HepG2 (cell line): ENCODE results near the gene STRADB. TPM values are rescaled to one million over a fixed set of nuclear protein-coding genes. Genes with fewer than 3 reads are reported as not detected.

ENCODE experiments used
- BHLHE40 ChIP-seq: IDR thresholded peaks from 2 replicates; pipeline ENCODE4 v1.6.1; 2011; ENCODE audit warnings: low read length, improper control_type of control experiment
- CREM ChIP-seq, 2 experiments: sonication (generic) in 1 of 2; formaldehyde crosslinking in 1 of 2; IDR thresholded peaks; 2 replicates each; pipeline versions ENCODE4 v1.4.0 to v1.6.1; 2016 to 2020; ENCODE audit warnings: antibody characterized with exemption in 1 of 2, mild to moderate bottlenecking in 1 of 2, missing genetic modification reagents in 1 of 2
- DZIP1 ChIP-seq: sonication (generic); formaldehyde crosslinking; IDR thresholded peaks from 2 replicates; pipeline ENCODE4 v1.5.0; 2020; ENCODE audit warnings: mild to moderate bottlenecking, missing genetic modification reagents
- HMGXB4 ChIP-seq, 2 experiments: sonication (generic) in 1 of 2; formaldehyde crosslinking in 1 of 2; IDR thresholded peaks; 2 replicates each; pipeline versions ENCODE4 v1.4.0 to v1.6.1; 2018 to 2020; ENCODE audit warnings: missing genetic modification reagents in 2 of 2, borderline replicate concordance in 1 of 2, low read depth in 1 of 2, mild to moderate bottlenecking in 1 of 2, missing biosample characterization in 1 of 2
- IRF9 ChIP-seq: sonication (generic); formaldehyde crosslinking; IDR thresholded peaks from 2 replicates; pipeline ENCODE4 v1.8.0; 2022; ENCODE audit warnings: missing genetic modification reagents, mild to moderate bottlenecking, borderline replicate concordance
- MAF1 ChIP-seq: sonication (generic); formaldehyde crosslinking; IDR thresholded peaks from 2 replicates; pipeline ENCODE4 v1.5.0; 2020; ENCODE audit warnings: missing genetic modification reagents, borderline replicate concordance
- MXD4 ChIP-seq: IDR thresholded peaks from 2 replicates; pipeline ENCODE4 v1.6.1; 2016; ENCODE audit warnings: mild to moderate bottlenecking, missing biosample characterization, missing genetic modification reagents
- NONO ChIP-seq, 2 experiments: fragments of 450-650 bp in 1 of 2; sonication (generic) in 1 of 2; formaldehyde crosslinking in 1 of 2; IDR thresholded peaks in 1 of 2; conservative IDR thresholded peaks in 1 of 2; 2 replicates each; pipeline versions ENCODE4 v1.6.1 to v1.8.0; 2017 to 2022; ENCODE audit warnings: mild to moderate bottlenecking in 1 of 2, missing genetic modification reagents in 1 of 2, moderate library complexity in 1 of 2
- NRL ChIP-seq: sonication (generic); formaldehyde crosslinking; IDR thresholded peaks from 2 replicates; pipeline ENCODE4 v1.5.0; 2020; ENCODE audit warnings: missing genetic modification reagents, mild to moderate bottlenecking, moderate library complexity, borderline replicate concordance
- RAD21 ChIP-seq: fragments of 450-650 bp; formaldehyde crosslinking; IDR thresholded peaks from 2 replicates; pipeline ENCODE4 v1.5.0; 2020; ENCODE audit warnings: mild to moderate bottlenecking
- SIN3B ChIP-seq: fragments of 150-350 bp; IDR thresholded peaks from 2 replicates; pipeline ENCODE4 v1.6.1; 2014; ENCODE audit warnings: low read length
- TEF ChIP-seq: sonication (generic); formaldehyde crosslinking; IDR thresholded peaks from 2 replicates; pipeline ENCODE4 v1.5.0; 2020; ENCODE audit warnings: missing genetic modification reagents
- ZBTB7A ChIP-seq: sonication (generic); formaldehyde crosslinking; IDR thresholded peaks from 2 replicates; pipeline ENCODE4 v1.8.0; 2022; ENCODE audit warnings: mild to moderate bottlenecking, missing genetic modification reagents
- ZBTB8A ChIP-seq: sonication (generic); formaldehyde crosslinking; IDR thresholded peaks from 2 replicates; pipeline ENCODE4 v1.4.0; 2020; ENCODE audit warnings: mild to moderate bottlenecking, low read depth, missing genetic modification reagents, borderline replicate concordance
- ZKSCAN1 ChIP-seq: fragments of 150-350 bp; IDR thresholded peaks from 2 replicates; pipeline ENCODE4 v1.6.1; 2014; ENCODE audit warnings: low read length
- ZNF143 ChIP-seq: sonication (generic); formaldehyde crosslinking; IDR thresholded peaks from 2 replicates; pipeline ENCODE4 v1.4.0; 2020; ENCODE audit warnings: missing genetic modification reagents
- ZNF367 ChIP-seq: sonication (generic); formaldehyde crosslinking; IDR thresholded peaks from 2 replicates; pipeline ENCODE4 v1.4.0; 2020; ENCODE audit warnings: missing genetic modification reagents, borderline replicate concordance
- ZNF562 ChIP-seq: sonication (generic); formaldehyde crosslinking; IDR thresholded peaks from 2 replicates; pipeline ENCODE4 v1.8.0; 2022; ENCODE audit warnings: missing genetic modification reagents, borderline replicate concordance
- ZNF607 ChIP-seq: sonication (generic); formaldehyde crosslinking; IDR thresholded peaks from 2 replicates; pipeline ENCODE4 v1.5.1; 2020; ENCODE audit warnings: missing genetic modification reagents, mild to moderate bottlenecking, borderline replicate concordance
- ZUFSP ChIP-seq: sonication (generic); formaldehyde crosslinking; IDR thresholded peaks from 2 replicates; pipeline ENCODE4 v1.9.0; 2021; ENCODE audit warnings: missing genetic modification reagents, mild to moderate bottlenecking, borderline replicate concordance
- polyA plus RNA-seq, 8 experiments: library from polyadenylated mRNA; depleted of rRNA in 3 of 8; stranded (reverse) in 7 of 8; unstranded in 1 of 8; fragments of >200 nt; fragmentation: Illumina TruSeq in 4 of 8; extraction: Trizol in 4 of 8; gene quantifications; 2 replicates each; pipeline versions ENCODE4 v1.2.1 to v1.2.3, GENCODE V29; 2011 to 2016; ENCODE audit warnings: low read depth in 4 of 8, missing spikeins in 1 of 8, mixed read lengths in 1 of 8; ENCODE audit not compliant: insufficient read depth in 1 of 8
- total RNA-seq, 5 experiments: library from RNA; depleted of rRNA; stranded (reverse); fragments of >200 nt; fragmentation: Illumina TruSeq; extraction: Trizol; gene quantifications; 2 replicates each; pipeline ENCODE4 v1.2.3, GENCODE V29; 2016; ENCODE audit warnings: low read depth in 1 of 5

Gene STRADB
- total and polyA plus RNA-seq, 2 of the 13 experiments (the other 11 are each of a cell fraction or from before 2014, with no cell fraction given): 34.1 to 66.6 TPM

GRCh38 chr2:201451292-201452057 lies at the start of gene STRADB, which contains the start of gene TRAK2 (continued):
- peak; percentile 62; the same call in 1 of the 2 replicates for TF ChIP-seq IRF9 (CRISPR knock-in tag)
- peak; percentile 86 for TF ChIP-seq MXD4 (CRISPR knock-in tag)
- peak; percentile 99 for TF ChIP-seq CREM (IDR thresholded peaks at IDR 0.05)
- TF ChIP-seq CREM (CRISPR knock-in tag; IDR thresholded peaks at IDR 0.05): peak; percentile 87
- TF ChIP-seq NONO (IDR thresholded peaks at IDR 0.05): no peak
- peak; percentile 96 for TF ChIP-seq NONO (CRISPR knock-in tag; conservative IDR thresholded peaks at IDR 0.05)
- peak; percentile 95 for TF ChIP-seq NRL (CRISPR knock-in tag)
- no peak for TF ChIP-seq ZNF367 (CRISPR knock-in tag)
- peak; percentile 4 for TF ChIP-seq BHLHE40
- no peak for TF ChIP-seq ZNF562
- TF ChIP-seq ZNF607 (CRISPR knock-in tag): peak; percentile 42
- peak; percentile 78 to 79 for TF ChIP-seq HMGXB4 (CRISPR knock-in tag; IDR thresholded peaks at IDR 0.05; ENCODE audit: borderline replicate concordance in 1 of 2, low read depth in 1 of 2)
- no peak for TF ChIP-seq ZUFSP (CRISPR knock-in tag)
- TF ChIP-seq ZKSCAN1: no peak
- TF ChIP-seq ZNF143 (CRISPR knock-in tag): peak; percentile 94
- TF ChIP-seq ZBTB8A: no peak
- TF ChIP-seq SIN3B: peak; percentile 78
- peak; percentile 65; the same call in 1 of the 2 replicates for TF ChIP-seq RAD21 (CRISPR knock-in tag)
- no peak for TF ChIP-seq DZIP1 (CRISPR knock-in tag)
- TF ChIP-seq ZBTB7A (CRISPR knock-in tag): peak; percentile 66; the same call in 1 of the 2 replicates
- TF ChIP-seq MAF1 (CRISPR knock-in tag): peak; percentile 69
- no peak; the same call in 1 of the 2 replicates for TF ChIP-seq TEF (CRISPR knock-in tag)
